H1 (cell line): Measurements from ENCODE around the gene ZXDC.

Experiments used
- CHD2 ChIP-seq: IDR thresholded peaks from 2 replicates; pipeline ENCODE4 v1.6.1; 2012; ENCODE audit warnings: low read length, improper control_type of control experiment
- CTCF ChIP-seq, 3 experiments: IDR thresholded peaks; 1 replicate in 2 of 3; 2 replicates in 1 of 3; pipeline versions ENCODE4 v1.5.1 to v1.6.1; 2011; ENCODE audit warnings: low read length in 3 of 3, mild to moderate bottlenecking in 3 of 3, inconsistent platforms in 2 of 3, low read depth in 1 of 3, moderate library complexity in 1 of 3; ENCODE audit not compliant: insufficient read depth in 1 of 3; ENCODE audit errors: control extremely low read depth in 1 of 3
- EP300 ChIP-seq, 2 experiments: IDR thresholded peaks; 1 replicate in 1 of 2; 2 replicates in 1 of 2; pipeline ENCODE4 v1.6.1; 2011 to 2012; ENCODE audit warnings: low read depth in 2 of 2, low read length in 2 of 2, mild to moderate bottlenecking in 2 of 2, borderline replicate concordance in 1 of 2, inconsistent platforms in 1 of 2, moderate library complexity in 1 of 2
- EZH2 ChIP-seq: fragments of 200-600 bp; sonication (generic); IDR thresholded peaks from 2 replicates; pipeline ENCODE4 v1.7.1; 2012; ENCODE audit warnings: low read depth, mild to moderate bottlenecking, moderate library complexity, low read length, inconsistent platforms; ENCODE audit not compliant: severe bottlenecking
- RAD21 ChIP-seq, 2 experiments: IDR thresholded peaks in 1 of 2; conservative IDR thresholded peaks in 1 of 2; 2 replicates each; pipeline ENCODE4 v1.6.1; 2011; ENCODE audit warnings: low read depth in 2 of 2, low read length in 2 of 2, improper control_type of control experiment in 1 of 2, inconsistent platforms in 1 of 2, mild to moderate bottlenecking in 1 of 2, moderate library complexity in 1 of 2

DNA sequence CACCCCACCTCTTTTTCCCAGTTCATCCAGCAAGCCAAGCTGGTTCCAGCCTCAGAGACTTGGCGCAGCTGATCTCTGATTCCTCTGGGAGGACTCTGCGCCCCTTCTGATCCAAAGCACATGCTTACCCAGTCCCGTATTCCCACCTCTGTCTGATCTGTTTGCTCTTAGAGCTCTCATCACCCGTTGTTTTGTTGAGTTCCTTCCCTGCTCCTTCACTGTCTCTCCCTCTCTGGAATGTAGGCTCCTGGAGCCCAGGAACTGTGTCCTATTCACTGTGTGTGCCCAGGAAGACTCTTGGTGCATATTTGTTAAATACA lies 1.3 kb upstream of the ZXDC start:
- TF ChIP-seq CTCF (IDR thresholded peaks at IDR 0.05; ENCODE audit: control extremely low read depth in 1 of 3, insufficient read depth in 1 of 3, low read depth in 1 of 3, low read length in 3 of 3) (no peak), EP300 (IDR thresholded peaks at IDR 0.05; ENCODE audit: borderline replicate concordance in 1 of 2, low read depth in 2 of 2, low read length in 2 of 2) (no peak), EZH2 (no peak), RAD21 (IDR thresholded peaks at IDR 0.05 in 1 of 2, conservative IDR thresholded peaks at IDR 0.05 in 1 of 2; ENCODE audit: low read depth in 2 of 2, low read length in 2 of 2) (no peak), CHD2 (no peak)
